ENCODE data around the gene NAB2. TPM values are rescaled to one million over a fixed set of nuclear protein-coding genes. Genes with fewer than 3 reads are reported as not detected.

The NAB2 gene
- total RNA-seq, 1 donor = 41.8 TPM

DNA sequence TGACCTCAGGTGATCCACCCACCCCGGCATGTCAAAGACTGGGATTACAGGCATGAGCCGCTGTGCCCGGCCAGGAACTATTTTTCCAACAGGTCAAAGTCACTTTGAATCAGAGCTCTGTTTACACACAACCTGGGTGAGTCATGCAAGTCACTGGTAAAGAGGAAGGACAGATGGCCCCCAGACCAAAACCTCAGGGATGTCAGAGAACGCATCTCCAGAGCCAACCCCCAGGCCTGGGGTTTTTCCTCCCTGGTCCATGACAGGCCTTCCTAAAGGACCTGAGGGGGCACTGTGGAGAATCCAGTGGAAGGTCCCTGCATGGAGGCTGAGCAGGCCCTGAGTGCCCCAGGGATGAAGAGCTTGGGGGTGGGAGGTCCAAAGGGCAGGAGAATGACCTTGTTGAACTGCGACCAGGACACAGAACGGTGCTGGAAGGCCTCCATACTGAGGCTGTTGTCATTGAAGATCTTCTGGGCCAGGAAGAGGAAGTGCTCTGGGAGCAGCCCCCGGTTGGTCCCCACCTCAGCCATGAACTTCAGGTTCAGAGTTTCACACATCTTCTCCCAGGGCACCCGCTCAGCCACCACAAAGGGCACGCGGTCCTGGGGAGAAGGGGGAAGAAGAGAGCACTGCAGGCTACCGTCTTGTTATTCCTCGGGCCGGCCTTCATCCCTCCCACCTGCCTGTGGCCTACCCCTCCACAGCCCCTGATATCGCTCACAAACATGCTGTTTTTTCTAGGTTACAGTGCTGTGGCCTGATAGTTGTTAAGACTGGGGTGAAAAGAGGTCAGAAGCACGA lies 13.2 kb downstream of the NAB2 start:
- H3K4me3 ChIP-seq (ENCODE audit: low read depth, low read length) = no peak overlapping the region
- TF ChIP-seq, protein P1, sequence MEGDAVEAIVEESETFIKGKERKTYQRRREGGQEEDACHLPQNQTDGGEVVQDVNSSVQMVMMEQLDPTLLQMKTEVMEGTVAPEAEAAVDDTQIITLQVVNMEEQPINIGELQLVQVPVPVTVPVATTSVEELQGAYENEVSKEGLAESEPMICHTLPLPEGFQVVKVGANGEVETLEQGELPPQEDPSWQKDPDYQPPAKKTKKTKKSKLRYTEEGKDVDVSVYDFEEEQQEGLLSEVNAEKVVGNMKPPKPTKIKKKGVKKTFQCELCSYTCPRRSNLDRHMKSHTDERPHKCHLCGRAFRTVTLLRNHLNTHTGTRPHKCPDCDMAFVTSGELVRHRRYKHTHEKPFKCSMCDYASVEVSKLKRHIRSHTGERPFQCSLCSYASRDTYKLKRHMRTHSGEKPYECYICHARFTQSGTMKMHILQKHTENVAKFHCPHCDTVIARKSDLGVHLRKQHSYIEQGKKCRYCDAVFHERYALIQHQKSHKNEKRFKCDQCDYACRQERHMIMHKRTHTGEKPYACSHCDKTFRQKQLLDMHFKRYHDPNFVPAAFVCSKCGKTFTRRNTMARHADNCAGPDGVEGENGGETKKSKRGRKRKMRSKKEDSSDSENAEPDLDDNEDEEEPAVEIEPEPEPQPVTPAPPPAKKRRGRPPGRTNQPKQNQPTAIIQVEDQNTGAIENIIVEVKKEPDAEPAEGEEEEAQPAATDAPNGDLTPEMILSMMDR (IDR thresholded peaks at IDR 0.05; ENCODE audit: insufficient read depth, low read length) = no peak
- DNase-seq (ENCODE audit: low read depth) = no peak

DNA sequence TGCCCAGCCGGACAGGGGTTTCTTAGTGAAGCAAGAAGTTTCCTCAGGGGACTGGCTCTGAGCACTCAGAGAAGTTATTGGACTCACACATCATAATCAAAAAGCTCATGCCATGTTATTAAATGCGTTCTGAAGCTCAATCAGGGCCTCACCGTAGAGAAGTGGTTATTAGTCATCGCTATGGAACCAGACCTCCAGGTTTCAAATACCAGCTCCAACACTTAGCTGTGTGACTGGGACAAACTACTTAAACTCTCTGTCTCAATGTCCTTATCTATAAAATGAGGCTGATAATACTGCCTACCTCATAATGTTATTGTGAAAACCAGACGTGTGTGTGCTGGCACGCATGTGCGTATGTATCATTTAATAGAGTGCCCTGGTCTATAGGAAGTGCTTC lies 14.9 kb downstream of the NAB2 start:
- no peak for DNase-seq (ENCODE audit: low read depth)
- no peak overlapping the region for H3K4me3 ChIP-seq (ENCODE audit: low read depth, low read length)
- TF ChIP-seq, protein P1 (IDR thresholded peaks at IDR 0.05; ENCODE audit: insufficient read depth, low read length) = no peak

DNA sequence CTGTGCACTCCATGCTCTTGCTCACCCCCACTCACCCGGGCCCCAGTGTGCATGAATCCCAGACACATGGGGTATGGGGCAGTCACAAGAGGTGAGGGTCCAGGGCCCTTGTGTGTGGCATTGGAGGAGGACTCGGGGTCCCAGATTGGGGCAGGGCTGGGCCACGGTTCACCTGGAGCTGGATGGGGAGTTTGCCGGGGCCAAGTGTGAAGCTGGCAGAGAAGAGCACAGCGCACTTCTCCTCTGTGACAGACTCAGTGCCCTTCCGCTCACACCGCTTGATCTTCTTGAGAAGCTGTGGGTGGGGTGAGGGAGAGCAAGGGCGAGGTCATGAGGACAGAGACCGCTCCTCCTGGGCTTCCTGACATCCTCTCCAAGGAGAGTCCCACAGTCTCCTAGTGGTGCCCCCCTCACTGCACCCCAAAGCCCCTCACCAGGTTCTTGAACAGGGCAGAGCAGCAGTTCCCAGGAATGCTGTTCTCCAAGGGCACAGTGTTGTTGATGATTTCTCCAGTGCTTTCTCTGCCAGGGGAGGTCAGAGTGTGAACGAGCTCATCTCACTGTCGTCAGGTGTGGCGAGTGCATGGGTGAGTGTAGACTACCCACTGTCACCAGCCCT lies 15.5 kb downstream of the NAB2 start:
- no peak for DNase-seq (ENCODE audit: low read depth)
- TF ChIP-seq, protein P1 (IDR thresholded peaks at IDR 0.05; ENCODE audit: insufficient read depth, low read length) = no peak
- H3K4me3 ChIP-seq (ENCODE audit: low read depth, low read length) = no peak overlapping the region

DNA sequence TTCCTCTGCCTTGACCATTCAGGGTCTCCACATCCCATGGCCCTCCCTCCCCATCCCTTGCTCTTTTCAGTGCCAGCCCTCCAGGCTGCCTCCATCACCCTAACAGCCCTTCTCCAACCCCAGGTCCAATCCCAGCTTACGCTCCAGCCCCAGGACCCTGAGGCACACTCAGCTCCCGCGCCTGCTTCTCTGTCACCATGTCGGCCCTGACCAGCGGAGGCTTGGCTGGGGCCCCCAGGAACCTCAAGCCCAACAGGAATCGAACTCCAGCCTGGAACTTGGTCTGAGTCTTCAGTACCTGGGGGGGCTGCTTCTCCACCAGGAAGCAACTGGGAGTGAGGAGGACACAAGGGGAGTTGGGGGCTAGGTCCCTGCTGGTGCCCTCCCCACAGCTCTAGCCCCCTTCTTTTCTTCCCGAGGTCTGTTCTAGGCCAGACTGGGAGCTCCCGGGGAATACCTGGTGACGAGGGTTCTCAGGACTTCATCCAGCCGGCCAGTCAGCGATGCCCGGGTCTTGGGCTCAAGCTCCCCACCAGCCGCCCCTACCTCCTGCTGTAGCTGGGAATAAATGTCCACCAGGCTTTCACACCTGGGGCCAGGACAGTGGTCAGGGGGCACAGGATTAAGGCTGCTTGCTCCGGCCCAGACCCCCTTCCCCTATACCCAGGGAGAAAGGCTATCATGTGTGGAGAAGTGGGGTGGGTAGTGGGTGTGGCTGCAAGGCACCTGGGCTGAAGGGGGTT lies 16.3 kb downstream of the NAB2 start:
- DNase-seq (ENCODE audit: low read depth) = no peak
- no peak overlapping the region for H3K4me3 ChIP-seq (ENCODE audit: low read depth, low read length)
- TF ChIP-seq, protein P1 (IDR thresholded peaks at IDR 0.05; ENCODE audit: insufficient read depth, low read length) = no peak

DNA sequence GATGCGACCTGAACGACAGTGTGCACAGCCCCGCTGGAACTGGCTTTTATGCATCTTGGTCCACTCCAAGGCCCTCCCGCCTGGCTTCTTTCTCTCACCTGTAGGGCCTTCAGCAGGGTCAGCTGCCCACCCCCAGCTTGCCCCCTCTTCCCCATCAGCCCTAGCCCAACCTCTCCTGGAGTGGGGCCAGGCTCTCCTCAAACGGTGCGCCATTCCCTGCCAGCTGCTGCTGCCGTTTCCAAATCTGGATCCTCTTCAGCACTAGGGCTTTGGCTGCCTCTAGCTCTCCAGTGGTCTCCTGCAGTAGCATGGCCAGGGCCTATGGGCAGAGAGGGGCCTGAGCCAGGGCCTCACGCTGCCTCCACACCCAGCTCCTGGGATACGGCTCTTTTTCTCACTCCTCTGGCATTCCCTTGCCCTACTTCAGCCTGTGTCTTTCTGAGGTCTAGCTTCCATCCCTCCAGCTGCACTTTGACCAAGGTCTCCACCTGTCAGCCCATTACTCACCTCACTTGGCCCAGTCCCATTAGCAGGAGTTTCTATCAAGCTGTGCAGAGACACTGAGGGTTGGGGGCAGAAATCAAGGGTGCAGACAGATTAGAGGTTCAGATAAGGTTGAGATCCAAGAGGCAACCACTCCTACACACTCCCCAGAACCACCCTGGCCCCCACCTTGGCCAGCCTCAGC lies 17.3 kb downstream of the NAB2 start:
- no peak for DNase-seq (ENCODE audit: low read depth)
- no peak overlapping the region for H3K4me3 ChIP-seq (ENCODE audit: low read depth, low read length)
- TF ChIP-seq, protein P1 (IDR thresholded peaks at IDR 0.05; ENCODE audit: insufficient read depth, low read length) = no peak

DNA sequence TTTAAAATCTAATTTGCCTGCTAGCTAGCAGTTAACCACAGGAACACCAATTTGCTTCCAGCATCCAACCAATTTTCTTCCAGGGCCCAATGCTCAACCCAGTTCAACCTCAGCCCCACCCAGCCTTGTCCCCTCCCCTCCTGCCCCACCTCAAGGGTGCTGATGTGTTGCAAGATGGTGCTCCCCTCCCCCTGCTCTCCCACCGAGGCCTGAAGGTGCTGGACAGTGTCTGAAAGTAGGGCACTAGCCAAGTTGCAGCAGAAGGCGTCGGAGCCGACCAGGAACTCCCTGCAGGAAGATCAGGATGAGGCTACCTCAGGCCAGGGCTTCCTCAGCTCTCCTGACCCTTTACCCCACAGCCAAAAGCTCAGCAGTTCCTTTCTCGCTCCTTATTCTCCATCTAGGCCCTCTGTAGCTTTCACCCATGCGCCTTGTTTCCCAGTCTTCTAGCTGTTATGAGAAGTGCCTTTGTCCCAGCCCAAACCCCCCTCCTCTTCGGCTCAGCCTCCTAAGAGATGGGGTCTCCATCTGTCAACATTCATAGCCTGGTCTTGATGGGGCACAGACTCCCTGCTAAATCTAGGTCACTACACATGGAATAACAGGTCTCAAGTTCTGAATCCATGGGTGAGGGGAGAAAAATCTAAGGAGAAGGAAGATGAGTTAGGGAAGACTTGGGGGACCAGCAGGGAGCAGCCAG lies 18.7 kb downstream of the NAB2 start:
- no peak for DNase-seq (ENCODE audit: low read depth)
- TF ChIP-seq, protein P1 (IDR thresholded peaks at IDR 0.05; ENCODE audit: insufficient read depth, low read length) = no peak

More for the DNA sequence above, 18.7 kb downstream of the NAB2 start:
- no peak overlapping the region for H3K4me3 ChIP-seq (ENCODE audit: low read depth, low read length)

Data from fibroblast of the aortic adventitia (primary cell).